ENCODE results near the gene RIPK4.
"Not testable (repeated sequence)": the region's sequence is repeated elsewhere in the genome, so short reads cannot be mapped to it uniquely, and the experiment has no call there.

RIPK4 gene

GRCh38 chr21:41796476-41797080 is 29.7 kb upstream of the RIPK4 start:
- CTCF ChIA-PET: no interaction called here
- POLR2A ChIA-PET: no interaction called here
- Histone ChIP-seq H3K4me1 (ENCODE audit: control extremely low read depth in 1 of 4, control insufficient read depth in 4 of 4, insufficient read depth in 4 of 4, low read length in 3 of 4) (peaks cover 0 to 6% (median 3%) of the 10 kb centered on the region in 4 experiments), H3K4me3 (ENCODE audit: control insufficient read depth in 1 of 7, extremely low read depth in 1 of 7, insufficient read depth in 4 of 7, low read depth in 2 of 7, low read length in 6 of 7) (no peak overlapping the region), H3K9me3 (ENCODE audit: control extremely low read depth in 1 of 5, control insufficient read depth in 4 of 5, insufficient read depth in 2 of 5, low read depth in 1 of 5, low read length in 4 of 5) (peaks cover 0 to 10% (median 2%) of the 10 kb centered on the region in 5 experiments), H3K27me3 (replicated peaks in 2 of 5; ENCODE audit: control insufficient read depth in 4 of 5, insufficient read depth in 5 of 5, low read length in 4 of 5) (no peaks in the 10 kb centered on the region), H3K36me3 (ENCODE audit: control insufficient read depth in 4 of 4, insufficient read depth in 4 of 4, low read length in 3 of 4) (peaks cover 0 to 29% (median 19%) of the 10 kb centered on the region in 4 experiments), H3K27ac (ENCODE audit: insufficient read depth in 1 of 2, low read depth in 1 of 2, low read length in 2 of 2, poor library complexity in 1 of 2, severe bottlenecking in 2 of 2) (no peak overlapping the region)
- 97% methylated on average over 12 of the region's 14 CpGs for WGBS (ENCODE audit: insufficient coverage)
- no peak for DNase-seq

DNA sequence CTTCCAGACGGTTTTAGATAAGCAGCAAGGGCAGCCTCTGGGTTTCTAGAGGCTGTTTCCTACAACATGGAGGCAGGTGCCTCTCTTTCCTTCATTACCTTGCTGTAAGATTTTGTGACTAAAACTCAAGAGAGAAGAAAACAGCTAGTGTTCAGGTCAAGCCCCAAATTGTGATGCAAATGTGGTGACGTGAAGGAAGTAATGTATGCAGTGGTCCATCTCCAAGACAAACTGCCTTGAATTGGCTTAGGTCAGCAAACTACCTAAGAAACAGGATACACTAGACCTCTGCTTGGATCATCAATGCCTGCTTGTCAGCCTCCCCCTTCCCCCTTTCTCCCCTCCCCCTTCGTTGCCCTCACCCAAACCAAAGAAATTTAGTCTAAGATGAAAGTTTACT is 28.9 kb upstream of the RIPK4 start:
- ChIA-PET CTCF (interaction anchor here (1.0 to 1.4 kb wide), 2 partner anchors 21 to 26 kb away, joined by 3 to 5 read pairs; no protein-coding TSS in a partner anchor), POLR2A (no interaction called here)
- Histone ChIP-seq H3K27ac (ENCODE audit: insufficient read depth in 1 of 2, low read depth in 1 of 2, low read length in 2 of 2, poor library complexity in 1 of 2, severe bottlenecking in 2 of 2) (no peak overlapping the region), H3K36me3 (ENCODE audit: control insufficient read depth in 4 of 4, insufficient read depth in 4 of 4, low read length in 3 of 4) (peaks cover 0 to 21% (median 15%) of the 10 kb centered on the region in 4 experiments), H3K27me3 (replicated peaks in 2 of 5; ENCODE audit: control insufficient read depth in 4 of 5, insufficient read depth in 5 of 5, low read length in 4 of 5) (no peaks in the 10 kb centered on the region), H3K4me1 (ENCODE audit: control extremely low read depth in 1 of 4, control insufficient read depth in 4 of 4, insufficient read depth in 4 of 4, low read length in 3 of 4) (no peaks in the 10 kb centered on the region), H3K9me3 (ENCODE audit: control extremely low read depth in 1 of 5, control insufficient read depth in 4 of 5, insufficient read depth in 2 of 5, low read depth in 1 of 5, low read length in 4 of 5) (peaks cover 0 to 10% (median 2%) of the 10 kb centered on the region in 5 experiments), H3K4me3 (ENCODE audit: control insufficient read depth in 1 of 7, extremely low read depth in 1 of 7, insufficient read depth in 4 of 7, low read depth in 2 of 7, low read length in 6 of 7) (no peak overlapping the region)
- WGBS (ENCODE audit: insufficient coverage): 100% methylated on average over 2 of the region's 3 CpGs
- no peak for DNase-seq

- 96% methylated on average over 9 of the region's 10 CpGs for WGBS (ENCODE audit: insufficient coverage)
- H3K4me3 ChIP-seq (ENCODE audit: control insufficient read depth in 1 of 7, extremely low read depth in 1 of 7, insufficient read depth in 4 of 7, low read depth in 2 of 7, low read length in 6 of 7): no peak overlapping the region
- no peaks in the 10 kb centered on the region for H3K27me3 ChIP-seq (replicated peaks in 2 of 5; ENCODE audit: control insufficient read depth in 4 of 5, insufficient read depth in 5 of 5, low read length in 4 of 5)
- no peak overlapping the region for H3K27ac ChIP-seq (ENCODE audit: insufficient read depth in 1 of 2, low read depth in 1 of 2, low read length in 2 of 2, poor library complexity in 1 of 2, severe bottlenecking in 2 of 2)
- CTCF ChIA-PET: interaction anchor here (1.1 to 1.4 kb wide), 2 partner anchors 16 to 22 kb away, joined by 3 to 5 read pairs; no protein-coding TSS in a partner anchor
- no peaks in the 10 kb centered on the region for H3K4me1 ChIP-seq (ENCODE audit: control extremely low read depth in 1 of 4, control insufficient read depth in 4 of 4, insufficient read depth in 4 of 4, low read length in 3 of 4)
- POLR2A ChIA-PET: interaction anchor here (0.6 kb wide), 1 partner anchor 686 kb away, joined by 6 read pairs; no protein-coding TSS in a partner anchor
- peaks cover 0 to 10% (median 2%) of the 10 kb centered on the region in 5 experiments for H3K9me3 ChIP-seq (ENCODE audit: control extremely low read depth in 1 of 5, control insufficient read depth in 4 of 5, insufficient read depth in 2 of 5, low read depth in 1 of 5, low read length in 4 of 5)
- H3K36me3 ChIP-seq (ENCODE audit: control insufficient read depth in 4 of 4, insufficient read depth in 4 of 4, low read length in 3 of 4): peaks cover 0 to 11% (median 10%) of the 10 kb centered on the region in 4 experiments
- DNase-seq: no peak
Observed at GRCh38 chr21:41794600-41794999, 27.7 kb upstream of the RIPK4 start.

DNA sequence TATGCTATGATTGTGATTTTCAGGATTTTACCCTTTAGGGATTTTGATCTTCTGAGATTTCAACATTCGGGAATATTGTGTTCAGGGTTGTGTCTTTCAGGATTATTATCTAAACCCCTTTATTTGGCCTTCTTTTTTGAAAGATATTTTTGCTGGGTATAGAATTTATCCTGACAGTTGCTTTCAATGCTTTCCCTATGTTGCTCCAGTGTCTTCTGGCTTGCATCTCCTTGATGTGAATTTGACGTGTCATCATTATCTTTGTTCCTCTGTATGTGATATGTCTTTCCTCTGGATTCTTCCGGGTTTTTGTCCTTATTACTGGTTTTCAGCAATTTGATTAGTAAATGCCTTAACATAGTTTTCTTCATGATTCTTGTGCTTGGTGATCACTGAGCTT is 25.9 kb upstream of the RIPK4 start:
- H3K4me1 ChIP-seq (ENCODE audit: control extremely low read depth in 1 of 4, control insufficient read depth in 4 of 4, insufficient read depth in 4 of 4, low read length in 3 of 4): no peaks in the 10 kb centered on the region
- H3K27ac ChIP-seq (ENCODE audit: insufficient read depth in 1 of 2, low read depth in 1 of 2, low read length in 2 of 2, poor library complexity in 1 of 2, severe bottlenecking in 2 of 2): no peak overlapping the region
- H3K36me3 ChIP-seq (ENCODE audit: control insufficient read depth in 4 of 4, insufficient read depth in 4 of 4, low read length in 3 of 4): no peaks in the 10 kb centered on the region
- H3K9me3 ChIP-seq (ENCODE audit: control extremely low read depth in 1 of 5, control insufficient read depth in 4 of 5, insufficient read depth in 2 of 5, low read depth in 1 of 5, low read length in 4 of 5): peaks cover 0 to 10% (median 2%) of the 10 kb centered on the region in 5 experiments
- DNase-seq: no peak
- POLR2A ChIA-PET: no interaction called here
- CTCF ChIA-PET: interaction anchor here (1.2 kb wide), 1 partner anchor 15 kb away, joined by 3 read pairs; no protein-coding TSS in a partner anchor
- WGBS (ENCODE audit: insufficient coverage): 100% methylated on average over 1 of the region's 3 CpGs
- no peak overlapping the region for H3K4me3 ChIP-seq (ENCODE audit: control insufficient read depth in 1 of 7, extremely low read depth in 1 of 7, insufficient read depth in 4 of 7, low read depth in 2 of 7, low read length in 6 of 7)
- H3K27me3 ChIP-seq (replicated peaks in 2 of 5; ENCODE audit: control insufficient read depth in 4 of 5, insufficient read depth in 5 of 5, low read length in 4 of 5): no peaks in the 10 kb centered on the region

DNA sequence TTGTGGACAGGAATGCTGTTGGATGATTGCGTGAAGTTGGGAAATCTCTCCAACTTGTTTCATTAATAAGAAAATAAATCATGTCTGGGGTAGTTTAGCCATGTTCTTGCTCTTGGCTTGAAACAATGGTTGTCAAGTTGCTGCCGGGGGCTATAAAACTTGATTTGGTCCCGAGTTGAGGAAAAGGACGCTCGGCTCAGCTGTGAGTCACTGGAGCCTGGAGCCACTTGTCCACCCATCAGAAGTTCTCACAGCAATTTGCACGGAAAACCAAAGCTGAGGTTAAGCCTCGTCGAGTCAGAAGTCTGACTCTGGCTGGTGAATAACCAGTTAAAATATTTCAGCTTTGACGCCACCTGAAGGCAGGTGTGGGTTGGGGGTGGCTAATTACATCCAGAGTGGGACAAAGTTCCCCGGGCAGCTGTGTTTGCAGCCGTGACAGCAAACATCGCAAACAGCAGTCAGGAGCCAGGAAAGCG is 19.7 kb upstream of the RIPK4 start:
- H3K9me3 ChIP-seq (ENCODE audit: control extremely low read depth in 1 of 5, control insufficient read depth in 4 of 5, insufficient read depth in 2 of 5, low read depth in 1 of 5, low read length in 4 of 5): no peaks in the 10 kb centered on the region
- no peak overlapping the region for H3K4me3 ChIP-seq (ENCODE audit: control insufficient read depth in 1 of 7, extremely low read depth in 1 of 7, insufficient read depth in 4 of 7, low read depth in 2 of 7, low read length in 6 of 7)
- no peaks in the 10 kb centered on the region for H3K36me3 ChIP-seq (ENCODE audit: control insufficient read depth in 4 of 4, insufficient read depth in 4 of 4, low read length in 3 of 4)
- H3K4me1 ChIP-seq (ENCODE audit: control extremely low read depth in 1 of 4, control insufficient read depth in 4 of 4, insufficient read depth in 4 of 4, low read length in 3 of 4): peaks cover 0 to 28% (median 14%) of the 10 kb centered on the region in 4 experiments
- POLR2A ChIA-PET: no interaction called here
- H3K27me3 ChIP-seq (replicated peaks in 2 of 5; ENCODE audit: control insufficient read depth in 4 of 5, insufficient read depth in 5 of 5, low read length in 4 of 5): no peaks in the 10 kb centered on the region
- 90% methylated on average over 12 of the region's 13 CpGs for WGBS (ENCODE audit: insufficient coverage)
- no peak overlapping the region for H3K27ac ChIP-seq (ENCODE audit: insufficient read depth in 1 of 2, low read depth in 1 of 2, low read length in 2 of 2, poor library complexity in 1 of 2, severe bottlenecking in 2 of 2)
- DNase-seq: no peak
- CTCF ChIA-PET: interaction anchor here (0.6 to 1.6 kb wide), 2 partner anchors 26 to 30 kb away, joined by 3 read pairs; no protein-coding TSS in a partner anchor

GRCh38 chr21:41785262-41785661 is 18.4 kb upstream of the RIPK4 start:
- CTCF ChIA-PET: interaction anchor here (1.6 kb wide), 1 partner anchor 31 kb away, joined by 3 read pairs; no protein-coding TSS in a partner anchor
- H3K4me1 ChIP-seq (ENCODE audit: control extremely low read depth in 1 of 4, control insufficient read depth in 4 of 4, insufficient read depth in 4 of 4, low read length in 3 of 4): peaks cover 0 to 29% (median 14%) of the 10 kb centered on the region in 4 experiments
- H3K27ac ChIP-seq (ENCODE audit: insufficient read depth in 1 of 2, low read depth in 1 of 2, low read length in 2 of 2, poor library complexity in 1 of 2, severe bottlenecking in 2 of 2); H3K4me3 ChIP-seq (ENCODE audit: control insufficient read depth in 1 of 7, extremely low read depth in 1 of 7, insufficient read depth in 4 of 7, low read depth in 2 of 7, low read length in 6 of 7); POLR2A ChIA-PET; H3K27me3 ChIP-seq (replicated peaks in 2 of 5; ENCODE audit: control insufficient read depth in 4 of 5, insufficient read depth in 5 of 5, low read length in 4 of 5); DNase-seq; H3K36me3 ChIP-seq (ENCODE audit: control insufficient read depth in 4 of 4, insufficient read depth in 4 of 4, low read length in 3 of 4); H3K9me3 ChIP-seq (ENCODE audit: control extremely low read depth in 1 of 5, control insufficient read depth in 4 of 5, insufficient read depth in 2 of 5, low read depth in 1 of 5, low read length in 4 of 5): not testable (repeated sequence)
- 100% methylated on average over 4 of the region's 12 CpGs for WGBS (ENCODE audit: insufficient coverage)

- Histone ChIP-seq H3K27me3 (replicated peaks in 2 of 5; ENCODE audit: control insufficient read depth in 4 of 5, insufficient read depth in 5 of 5, low read length in 4 of 5) (peaks cover 0 to 9% (median 2%) of the 10 kb centered on the region in 5 experiments), H3K4me1 (ENCODE audit: control extremely low read depth in 1 of 4, control insufficient read depth in 4 of 4, insufficient read depth in 4 of 4, low read length in 3 of 4) (peaks cover 0 to 30% (median 14%) of the 10 kb centered on the region in 4 experiments), H3K9me3 (ENCODE audit: control extremely low read depth in 1 of 5, control insufficient read depth in 4 of 5, insufficient read depth in 2 of 5, low read depth in 1 of 5, low read length in 4 of 5) (no peaks in the 10 kb centered on the region), H3K36me3 (ENCODE audit: control insufficient read depth in 4 of 4, insufficient read depth in 4 of 4, low read length in 3 of 4) (no peaks in the 10 kb centered on the region), H3K27ac (ENCODE audit: insufficient read depth in 1 of 2, low read depth in 1 of 2, low read length in 2 of 2, poor library complexity in 1 of 2, severe bottlenecking in 2 of 2) (no peak overlapping the region), H3K4me3 (ENCODE audit: control insufficient read depth in 1 of 7, extremely low read depth in 1 of 7, insufficient read depth in 4 of 7, low read depth in 2 of 7, low read length in 6 of 7) (no peak overlapping the region)
- ChIA-PET POLR2A (no interaction called here), CTCF (interaction anchor here (1.4 kb wide), 3 partner anchors 15 to 173 kb away, joined by 3 to 7 read pairs (median 4); no protein-coding TSS in a partner anchor)
- WGBS (ENCODE audit: insufficient coverage): 93% methylated on average over 3 of the region's 15 CpGs
- no peak for DNase-seq
Observed at GRCh38 chr21:41784456-41785102, 17.7 kb upstream of the RIPK4 start.

Data from common myeloid progenitor, CD34-positive (primary cell).